Keratinocyte (primary cell): ENCODE results near the gene YDJC. TPM values are rescaled to one million over a fixed set of nuclear protein-coding genes. Genes with fewer than 3 reads are reported as not detected.

Experiments used
- DNase-seq: peaks from one replicate; pipeline ENCODE4 v3.0.0-alpha.2; 2011; ENCODE audit warnings: low read depth, missing footprints, low spot score
- FAIRE-seq: peaks from 2 replicates; lab custom pipeline; 2011; peaks lifted over from hg19 to GRCh38; lab: Jason Lieb, UNC
- H2AFZ ChIP-seq: 2 replicates; pipeline ENCODE4 v1.6.0; 2012; ENCODE audit warnings: low read length, control low read depth, inconsistent platforms; ENCODE audit not compliant: control insufficient read depth
- H3K27ac ChIP-seq: 2 replicates; pipeline ENCODE4 v1.5.1; 2011; ENCODE audit warnings: low read length; ENCODE audit not compliant: control insufficient read depth, insufficient read depth
- H3K27me3 ChIP-seq: 3 replicates; pipeline ENCODE4 v1.6.0; 2011; ENCODE audit warnings: low read length; ENCODE audit not compliant: control insufficient read depth, insufficient read depth; ENCODE audit errors: extremely low read depth
- H3K36me3 ChIP-seq, 2 experiments: 2 replicates in 1 of 2; 3 replicates in 1 of 2; pipeline ENCODE4 v1.5.1; 2011; ENCODE audit warnings: low read length in 2 of 2, mild to moderate bottlenecking in 1 of 2; ENCODE audit not compliant: control insufficient read depth in 2 of 2, insufficient read depth in 2 of 2; ENCODE audit errors: extremely low read depth in 1 of 2
- H3K4me1 ChIP-seq: 3 replicates; pipeline ENCODE4 v1.5.1; 2011; ENCODE audit warnings: low read length; ENCODE audit not compliant: control insufficient read depth, insufficient read depth; ENCODE audit errors: extremely low read depth
- H3K4me2 ChIP-seq: 3 replicates; pipeline ENCODE4 v1.6.0; 2011; ENCODE audit warnings: low read depth, low read length; ENCODE audit not compliant: control insufficient read depth, insufficient read depth; ENCODE audit errors: extremely low read depth
- H3K4me3 ChIP-seq, 3 experiments: fragments of 200-600 bp in 1 of 3; sonication (generic) in 1 of 3; 2 replicates in 2 of 3; 3 replicates in 1 of 3; pipeline ENCODE4 v1.5.1; 2011 to 2016; ENCODE audit warnings: low read length in 3 of 3, mild to moderate bottlenecking in 3 of 3, control low read depth in 2 of 3, inconsistent platforms in 1 of 3, low read depth in 1 of 3, mixed read lengths in 1 of 3, mixed run types in 1 of 3, moderate library complexity in 1 of 3; ENCODE audit not compliant: control insufficient read depth in 2 of 3, insufficient read depth in 2 of 3; ENCODE audit errors: extremely low read depth in 1 of 3
- H3K79me2 ChIP-seq: 2 replicates; pipeline ENCODE4 v1.6.0; 2012; ENCODE audit warnings: low read length; ENCODE audit not compliant: control insufficient read depth, insufficient read depth
- H3K9ac ChIP-seq: 3 replicates; pipeline ENCODE4 v1.6.0; 2011; ENCODE audit warnings: low read length; ENCODE audit not compliant: control insufficient read depth, insufficient read depth; ENCODE audit errors: extremely low read depth
- H3K9me1 ChIP-seq: 3 replicates; pipeline ENCODE4 v1.6.0; 2011; ENCODE audit warnings: low read length; ENCODE audit not compliant: control insufficient read depth, insufficient read depth; ENCODE audit errors: extremely low read depth
- H3K9me3 ChIP-seq: 2 replicates; pipeline ENCODE4 v1.5.1; 2012; ENCODE audit warnings: low read depth, low read length; ENCODE audit not compliant: control insufficient read depth
- H4K20me1 ChIP-seq: 3 replicates; pipeline ENCODE4 v1.6.0; 2011; ENCODE audit warnings: low read length; ENCODE audit not compliant: control insufficient read depth, insufficient read depth; ENCODE audit errors: extremely low read depth
- EZH2 ChIP-seq: IDR thresholded peaks from one replicate; pipeline ENCODE4 v1.6.1; 2012; ENCODE audit warnings: inconsistent platforms, mild to moderate bottlenecking, low read length, moderate library complexity
- dilution Hi-C: fragments of 300-500 bp; cut with MboI; formaldehyde crosslinking; loops from one replicate; pipeline ENCODE4 v1.7.0; 2020; ENCODE audit warnings: low sequenced_read_pairs; ENCODE audit not compliant: extremely low pct_ligation_motif_present
- polyA plus RNA-seq, 5 experiments: library from polyadenylated mRNA; depleted of rRNA in 3 of 5; stranded (reverse) in 3 of 5; stranded (forward) in 1 of 5; unstranded in 1 of 5; fragments of >200 nt; gene quantifications; 1 replicate in 1 of 5; 2 replicates in 3 of 5; 3 replicates in 1 of 5; pipeline versions ENCODE4 v1.2.1 to v1.2.3, GENCODE V29; 2011 to 2012; ENCODE audit warnings: missing spikeins in 2 of 5, low read depth in 1 of 5, low replicate concordance in 1 of 5
- TF ChIP-seq, protein P1 (sequence below), 3 experiments: IDR thresholded peaks in 1 of 3; conservative IDR thresholded peaks in 1 of 3; optimal IDR thresholded peaks in 1 of 3; 2 replicates in 2 of 3; 3 replicates in 1 of 3; pipeline versions ENCODE3 to v1.5.1; 2011; ENCODE audit warnings: low read length in 3 of 3, mild to moderate bottlenecking in 3 of 3, moderate library complexity in 2 of 3, control low read depth in 1 of 3, inconsistent platforms in 1 of 3; ENCODE audit not compliant: insufficient read depth in 2 of 3; ENCODE audit errors: extremely low read depth in 1 of 3

The YDJC gene
- polyA plus RNA-seq, 1 donor (not counting 4 experiments of a cell fraction or from before 2014, with no cell fraction given) = 18.2 TPM

DNA sequence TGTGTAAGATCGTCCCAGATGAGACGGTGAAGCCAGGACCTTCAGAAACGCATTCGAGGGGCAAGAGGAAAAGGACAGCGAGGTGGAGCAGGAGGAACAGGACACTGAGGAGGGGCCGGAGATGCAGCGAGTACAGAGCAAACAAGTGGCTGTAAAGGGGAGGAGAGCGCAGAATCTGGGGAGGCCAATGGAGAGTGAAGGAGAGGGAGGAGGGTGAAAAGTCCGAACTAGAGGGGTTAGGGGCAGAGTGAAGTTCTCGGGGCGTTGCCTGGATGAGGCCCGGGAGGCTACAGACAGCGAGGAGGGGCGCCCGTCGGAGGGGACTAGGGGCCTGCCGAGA, 27.2 kb upstream of the YDJC start:
- DNase-seq (no peak), FAIRE-seq (no peak)
- dilution Hi-C loops = no loop called here
- TF ChIP-seq, protein P1, sequence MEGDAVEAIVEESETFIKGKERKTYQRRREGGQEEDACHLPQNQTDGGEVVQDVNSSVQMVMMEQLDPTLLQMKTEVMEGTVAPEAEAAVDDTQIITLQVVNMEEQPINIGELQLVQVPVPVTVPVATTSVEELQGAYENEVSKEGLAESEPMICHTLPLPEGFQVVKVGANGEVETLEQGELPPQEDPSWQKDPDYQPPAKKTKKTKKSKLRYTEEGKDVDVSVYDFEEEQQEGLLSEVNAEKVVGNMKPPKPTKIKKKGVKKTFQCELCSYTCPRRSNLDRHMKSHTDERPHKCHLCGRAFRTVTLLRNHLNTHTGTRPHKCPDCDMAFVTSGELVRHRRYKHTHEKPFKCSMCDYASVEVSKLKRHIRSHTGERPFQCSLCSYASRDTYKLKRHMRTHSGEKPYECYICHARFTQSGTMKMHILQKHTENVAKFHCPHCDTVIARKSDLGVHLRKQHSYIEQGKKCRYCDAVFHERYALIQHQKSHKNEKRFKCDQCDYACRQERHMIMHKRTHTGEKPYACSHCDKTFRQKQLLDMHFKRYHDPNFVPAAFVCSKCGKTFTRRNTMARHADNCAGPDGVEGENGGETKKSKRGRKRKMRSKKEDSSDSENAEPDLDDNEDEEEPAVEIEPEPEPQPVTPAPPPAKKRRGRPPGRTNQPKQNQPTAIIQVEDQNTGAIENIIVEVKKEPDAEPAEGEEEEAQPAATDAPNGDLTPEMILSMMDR (optimal IDR thresholded peaks at IDR 0.05 in 1 of 3, IDR thresholded peaks at IDR 0.05 in 1 of 3, conservative IDR thresholded peaks at IDR 0.05 in 1 of 3; ENCODE audit: extremely low read depth in 1 of 3, insufficient read depth in 2 of 3, low read length in 3 of 3) = no peak
- TF ChIP-seq EZH2 = no peak
- Histone ChIP-seq H3K27ac (no peak overlapping the region), H3K4me3 (peak overlapping the region in 2 of 3 experiments; percentile 53 to 54), H4K20me1 (no peaks in the 10 kb centered on the region), H2AFZ (no peak overlapping the region), H3K4me1 (no peaks in the 10 kb centered on the region), H3K79me2 (no peaks in the 10 kb centered on the region), H3K9me1 (no peaks in the 10 kb centered on the region), H3K27me3 (peaks cover 9% of the 10 kb centered on the region), H3K9ac (no peak overlapping the region), H3K36me3 (no peaks in the 10 kb centered on the region), H3K9me3 (no peaks in the 10 kb centered on the region), H3K4me2 (peak overlapping the region; percentile 78)

DNA sequence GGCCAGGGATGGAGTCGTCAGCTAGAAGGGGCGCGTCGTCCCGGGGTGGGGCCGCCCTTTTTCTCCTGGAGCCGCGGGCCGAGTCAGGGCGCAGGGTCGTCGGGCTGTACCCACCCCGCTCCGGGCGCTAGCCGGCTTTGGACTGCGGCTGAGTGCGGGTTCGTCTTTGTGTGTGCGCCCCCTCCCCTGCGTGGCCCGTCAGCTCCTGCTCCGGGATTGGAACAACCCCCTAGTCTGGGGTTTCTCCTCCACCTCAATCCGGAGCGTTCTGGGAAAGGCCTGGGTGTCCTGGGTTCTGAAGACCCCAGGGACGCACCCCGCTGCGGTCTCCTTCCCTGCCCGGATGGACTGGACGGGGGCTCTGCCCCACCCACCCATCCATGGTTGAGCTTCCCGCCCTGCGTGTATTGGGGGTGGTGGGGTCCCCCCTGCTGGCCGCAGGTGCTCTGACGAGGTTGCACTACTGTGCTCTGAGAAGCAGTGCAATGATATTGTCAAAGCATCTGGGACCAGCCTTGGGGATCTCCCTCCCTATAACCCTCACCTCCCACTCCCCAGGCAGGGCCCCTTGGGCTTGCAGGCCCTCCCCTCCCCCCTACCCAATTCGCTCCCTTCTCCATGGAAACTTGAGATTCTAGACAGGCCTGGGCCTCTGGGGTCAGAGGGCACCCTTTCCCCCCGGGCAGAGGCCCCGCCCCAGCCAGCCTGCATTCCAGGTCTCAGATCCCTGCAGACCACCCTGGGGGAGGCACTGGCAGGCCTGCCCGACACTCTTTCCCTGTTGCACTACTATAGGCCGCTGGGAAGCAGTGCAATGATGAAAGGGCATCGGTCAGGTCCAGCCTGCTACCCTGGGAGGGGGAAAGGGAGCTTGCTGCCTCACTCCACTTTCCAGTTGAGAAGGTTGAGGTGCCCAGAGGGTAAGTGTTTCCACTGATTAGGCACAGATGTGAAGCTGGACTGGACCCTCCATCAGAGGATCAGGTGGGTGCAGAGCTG, 23.0 kb upstream of the YDJC start:
- Histone ChIP-seq H3K27me3 (no peaks in the 10 kb centered on the region), H3K9me1 (no peaks in the 10 kb centered on the region), H3K4me3 (peak overlapping the region; percentile 73 to 87 (median 80)), H2AFZ (peak overlapping the region; percentile 88), H3K27ac (no peak overlapping the region), H3K4me2 (peak overlapping the region; percentile 97), H3K9ac (peak overlapping the region; percentile 72), H4K20me1 (no peaks in the 10 kb centered on the region), H3K9me3 (no peaks in the 10 kb centered on the region), H3K79me2 (no peaks in the 10 kb centered on the region), H3K4me1 (peaks cover 10% of the 10 kb centered on the region), H3K36me3 (peaks cover 5 to 6% of the 10 kb centered on the region in 2 experiments)
- dilution Hi-C loops = no loop called here
- FAIRE-seq = no peak
- DNase-seq = no peak
- no peak for TF ChIP-seq EZH2
- TF ChIP-seq, protein P1 (optimal IDR thresholded peaks at IDR 0.05 in 1 of 3, IDR thresholded peaks at IDR 0.05 in 1 of 3, conservative IDR thresholded peaks at IDR 0.05 in 1 of 3; ENCODE audit: extremely low read depth in 1 of 3, insufficient read depth in 2 of 3, low read length in 3 of 3) = no peak
